ENCODE results near the gene ARL8B.

The ARL8B gene

GRCh38 chr3:5187920-5188418 lies 65.9 kb downstream of the ARL8B start:
- DNase-seq: peak; percentile 55

- peak; percentile 67 for DNase-seq
Measured at GRCh38 chr3:5188419-5189221, 66.5 kb downstream of the ARL8B start.

GRCh38 chr3:5190147-5190791 lies 68.2 kb downstream of the ARL8B start:
- DNase-seq: peak; percentile 11

GRCh38 chr3:5191555-5192304 lies 69.6 kb downstream of the ARL8B start:
- peak; percentile 39 for DNase-seq

GRCh38 chr3:5192571-5193365 lies 70.7 kb downstream of the ARL8B start:
- no peak for DNase-seq

GRCh38 chr3:5194341-5194740 lies 72.2 kb downstream of the ARL8B start:
- no peak for DNase-seq

- peak; percentile 64 for DNase-seq
Measured at GRCh38 chr3:5194801-5195509, 72.9 kb downstream of the ARL8B start.

GRCh38 chr3:5195605-5196004 lies 73.5 kb downstream of the ARL8B start:
- DNase-seq: peak; percentile 78

- DNase-seq: no peak
Measured at GRCh38 chr3:5197022-5197421, 74.9 kb downstream of the ARL8B start.

GRCh38 chr3:5197470-5198312 lies 75.6 kb downstream of the ARL8B start:
- peak; percentile 72 for DNase-seq

- DNase-seq: no peak
Measured at GRCh38 chr3:5198313-5198677, 76.2 kb downstream of the ARL8B start.

GRCh38 chr3:5198986-5199731 lies 77.1 kb downstream of the ARL8B start:
- DNase-seq: peak; percentile 17

GRCh38 chr3:5201536-5201935 lies 79.4 kb downstream of the ARL8B start:
- DNase-seq: no peak

GRCh38 chr3:5202222-5202621 lies 80.1 kb downstream of the ARL8B start:
- no peak for DNase-seq

- DNase-seq: peak; percentile 11
Measured at GRCh38 chr3:5205165-5205941, 83.3 kb downstream of the ARL8B start.

GRCh38 chr3:5210926-5211325 lies 88.8 kb downstream of the ARL8B start:
- DNase-seq: no peak

GRCh38 chr3:5212628-5213573 lies 90.8 kb downstream of the ARL8B start:
- DNase-seq: no peak

- DNase-seq: no peak
Measured at GRCh38 chr3:5213574-5213966, 91.5 kb downstream of the ARL8B start.

Data from RPMI8226 (cell line).